SK-N-SH treated with all-trans-retinoic acid at 6 μM for 48 hours (cell line): ENCODE data around the gene CNN2.

Experiments used
- ATAC-seq: fragments of 200-7000 bp; cut with Tn5 transposase; 3 replicates; pipeline ENCODE4 v1.9.1; 2020; ENCODE audit warnings: mild to moderate bottlenecking, moderate library complexity
- ARNTL ChIP-seq: fragments of 450-650 bp; formaldehyde crosslinking; IDR thresholded peaks from 2 replicates; pipeline ENCODE4 v1.5.0; 2020; ENCODE audit warnings: low read depth, mild to moderate bottlenecking, moderate library complexity, borderline replicate concordance
- CSDC2 ChIP-seq: fragments of 250-450 bp; sonication (Bioruptor Pico); IDR thresholded peaks from 2 replicates; pipeline ENCODE4 v1.5.0; 2020; ENCODE audit warnings: mild to moderate bottlenecking, moderate library complexity
- ESRRG ChIP-seq: fragments of 250-450 bp; sonication (Bioruptor Pico); IDR thresholded peaks from 2 replicates; pipeline ENCODE4 v1.6.1; 2021; ENCODE audit warnings: mild to moderate bottlenecking
- GLIS3 ChIP-seq: fragments of 250-450 bp; sonication (Bioruptor Pico); IDR thresholded peaks from 2 replicates; pipeline ENCODE4 v1.5.0; 2020; ENCODE audit warnings: mild to moderate bottlenecking, moderate library complexity
- ISL1 ChIP-seq: fragments of 250-450 bp; sonication (Bioruptor Pico); IDR thresholded peaks from 2 replicates; pipeline ENCODE4 v2.1.2; 2022; ENCODE audit warnings: mild to moderate bottlenecking, moderate library complexity
- OSR1 ChIP-seq: fragments of 250-450 bp; sonication (Bioruptor Pico); IDR thresholded peaks from 2 replicates; pipeline ENCODE4 v1.8.0; 2022; ENCODE audit warnings: moderate library complexity, mild to moderate bottlenecking, inconsistent platforms
- PPARA ChIP-seq: fragments of 250-450 bp; sonication (Bioruptor Pico); IDR thresholded peaks from 2 replicates; pipeline ENCODE4 v1.5.0; 2020; ENCODE audit warnings: mild to moderate bottlenecking, borderline replicate concordance
- SNAI2 ChIP-seq: fragments of 250-450 bp; sonication (Bioruptor Pico); IDR thresholded peaks from 2 replicates; pipeline ENCODE4 v1.5.0; 2020; ENCODE audit warnings: mild to moderate bottlenecking, moderate library complexity
- TCF4 ChIP-seq: fragments of 250-450 bp; sonication (Bioruptor Pico); IDR thresholded peaks from 2 replicates; pipeline ENCODE4 v1.8.0; 2021; ENCODE audit warnings: mild to moderate bottlenecking, moderate library complexity, borderline replicate concordance
- ZC3H10 ChIP-seq: fragments of 250-450 bp; sonication (Bioruptor Pico); IDR thresholded peaks from 2 replicates; pipeline ENCODE4 v1.5.1; 2021; ENCODE audit warnings: mild to moderate bottlenecking, moderate library complexity
- ZNF70 ChIP-seq: fragments of 450-650 bp; formaldehyde crosslinking; IDR thresholded peaks from 2 replicates; pipeline ENCODE4 v1.5.0; 2020; ENCODE audit warnings: mild to moderate bottlenecking, moderate library complexity
- ZNF8 ChIP-seq: fragments of 450-650 bp; formaldehyde crosslinking; IDR thresholded peaks from 2 replicates; pipeline ENCODE4 v1.5.0; 2020; ENCODE audit warnings: mild to moderate bottlenecking, moderate library complexity
- TF ChIP-seq, protein P1 (sequence below): fragments of 250-450 bp; sonication (Bioruptor Pico); IDR thresholded peaks from 2 replicates; pipeline ENCODE4 v1.8.0; 2021; ENCODE audit warnings: low read depth, mild to moderate bottlenecking, moderate library complexity, borderline replicate concordance
- TF ChIP-seq, protein P2 (sequence below): fragments of 250-450 bp; sonication (Bioruptor Pico); IDR thresholded peaks from 2 replicates; pipeline ENCODE4 v1.5.0; 2020; ENCODE audit warnings: mild to moderate bottlenecking, moderate library complexity
- TF ChIP-seq, protein P3 (sequence below): fragments of 250-450 bp; sonication (Bioruptor Pico); IDR thresholded peaks from 2 replicates; pipeline ENCODE4 v1.5.1; 2021; ENCODE audit warnings: mild to moderate bottlenecking, moderate library complexity

The CNN2 gene

DNA sequence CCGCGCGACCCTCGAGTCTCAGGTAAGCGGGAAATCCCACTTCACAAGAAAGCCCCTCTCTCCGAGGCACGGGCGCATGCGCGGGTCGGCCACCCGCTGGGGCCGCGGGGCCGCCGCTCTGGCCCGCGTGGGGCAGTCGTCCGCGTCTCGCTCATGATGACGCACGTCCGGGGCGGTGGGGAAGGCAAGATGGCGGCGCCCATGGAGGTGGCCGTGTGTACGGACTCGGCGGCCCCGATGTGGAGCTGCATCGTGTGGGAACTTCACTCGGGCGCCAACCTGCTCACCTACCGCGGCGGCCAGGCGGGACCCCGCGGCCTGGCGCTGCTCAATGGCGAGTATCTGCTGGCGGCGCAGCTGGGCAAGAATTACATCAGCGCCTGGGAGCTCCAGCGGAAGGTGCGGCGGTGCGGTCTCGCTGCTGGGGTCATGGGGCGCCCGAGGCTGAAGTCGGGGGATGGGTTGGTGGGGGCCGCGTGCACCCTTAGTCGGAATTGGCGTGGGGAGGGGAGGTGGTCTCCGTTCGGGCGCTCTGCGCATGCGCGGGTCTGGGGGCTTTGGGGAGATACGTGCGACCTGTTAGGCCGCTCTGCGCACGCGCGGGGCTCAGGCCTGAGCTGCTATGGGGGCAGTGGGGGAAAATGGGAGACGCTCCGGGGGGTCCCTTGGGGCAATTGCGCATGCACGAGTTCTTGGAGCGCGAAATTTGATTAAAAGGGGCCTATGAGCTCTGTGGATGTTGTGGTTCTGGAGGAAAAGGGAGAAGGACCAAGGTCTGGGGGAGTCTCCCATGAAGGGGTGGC lies 42.0 kb upstream of the CNN2 start, which contains the start of gene WDR18:
TSS of gene WDR18 (plus strand) at position 181 of the 803 bp plus-strand sequence. CDS start at position 190, 9 bp downstream.
- peak; percentile 89 for ATAC-seq
- TF ChIP-seq, protein P1, sequence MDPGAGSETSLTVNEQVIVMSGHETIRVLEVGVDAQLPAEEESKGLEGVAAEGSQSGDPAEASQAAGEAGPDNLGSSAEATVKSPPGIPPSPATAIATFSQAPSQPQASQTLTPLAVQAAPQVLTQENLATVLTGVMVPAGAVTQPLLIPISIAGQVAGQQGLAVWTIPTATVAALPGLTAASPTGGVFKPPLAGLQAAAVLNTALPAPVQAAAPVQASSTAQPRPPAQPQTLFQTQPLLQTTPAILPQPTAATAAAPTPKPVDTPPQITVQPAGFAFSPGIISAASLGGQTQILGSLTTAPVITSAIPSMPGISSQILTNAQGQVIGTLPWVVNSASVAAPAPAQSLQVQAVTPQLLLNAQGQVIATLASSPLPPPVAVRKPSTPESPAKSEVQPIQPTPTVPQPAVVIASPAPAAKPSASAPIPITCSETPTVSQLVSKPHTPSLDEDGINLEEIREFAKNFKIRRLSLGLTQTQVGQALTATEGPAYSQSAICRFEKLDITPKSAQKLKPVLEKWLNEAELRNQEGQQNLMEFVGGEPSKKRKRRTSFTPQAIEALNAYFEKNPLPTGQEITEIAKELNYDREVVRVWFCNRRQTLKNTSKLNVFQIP (CRISPR knock-in tag): no peak
- no peak for TF ChIP-seq ESRRG
- no peak for TF ChIP-seq ZNF70 (CRISPR knock-in tag)
- no peak for TF ChIP-seq ZC3H10 (CRISPR knock-in tag)
- TF ChIP-seq ISL1 (CRISPR knock-in tag): no peak
- TF ChIP-seq ARNTL (CRISPR knock-in tag): no peak
- no peak for TF ChIP-seq TCF4 (CRISPR knock-in tag)
- no peak for TF ChIP-seq OSR1 (CRISPR knock-in tag)
- TF ChIP-seq PPARA (CRISPR knock-in tag): no peak

DNA sequence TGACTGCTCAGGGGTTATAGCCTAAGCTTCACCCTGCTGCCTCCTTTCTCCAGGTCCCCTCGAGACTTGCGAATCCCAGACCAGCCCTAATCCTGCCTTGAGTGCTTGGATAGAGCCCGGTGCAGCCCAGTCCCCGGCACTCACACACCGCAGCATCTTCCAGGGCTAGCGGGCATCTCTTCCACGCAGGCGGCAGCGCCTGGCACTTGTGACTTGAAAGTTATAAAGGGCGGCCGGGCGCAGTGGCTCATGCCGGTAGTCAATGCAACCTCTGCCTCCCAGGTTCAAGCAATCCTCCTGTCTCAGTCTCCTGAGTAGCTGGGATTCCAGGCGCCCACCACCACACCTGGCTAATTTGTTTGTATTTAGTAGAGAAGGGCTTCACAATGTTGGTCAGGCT lies 40.3 kb upstream of the CNN2 start:
- no peak for ATAC-seq
- TF ChIP-seq, protein P2, sequence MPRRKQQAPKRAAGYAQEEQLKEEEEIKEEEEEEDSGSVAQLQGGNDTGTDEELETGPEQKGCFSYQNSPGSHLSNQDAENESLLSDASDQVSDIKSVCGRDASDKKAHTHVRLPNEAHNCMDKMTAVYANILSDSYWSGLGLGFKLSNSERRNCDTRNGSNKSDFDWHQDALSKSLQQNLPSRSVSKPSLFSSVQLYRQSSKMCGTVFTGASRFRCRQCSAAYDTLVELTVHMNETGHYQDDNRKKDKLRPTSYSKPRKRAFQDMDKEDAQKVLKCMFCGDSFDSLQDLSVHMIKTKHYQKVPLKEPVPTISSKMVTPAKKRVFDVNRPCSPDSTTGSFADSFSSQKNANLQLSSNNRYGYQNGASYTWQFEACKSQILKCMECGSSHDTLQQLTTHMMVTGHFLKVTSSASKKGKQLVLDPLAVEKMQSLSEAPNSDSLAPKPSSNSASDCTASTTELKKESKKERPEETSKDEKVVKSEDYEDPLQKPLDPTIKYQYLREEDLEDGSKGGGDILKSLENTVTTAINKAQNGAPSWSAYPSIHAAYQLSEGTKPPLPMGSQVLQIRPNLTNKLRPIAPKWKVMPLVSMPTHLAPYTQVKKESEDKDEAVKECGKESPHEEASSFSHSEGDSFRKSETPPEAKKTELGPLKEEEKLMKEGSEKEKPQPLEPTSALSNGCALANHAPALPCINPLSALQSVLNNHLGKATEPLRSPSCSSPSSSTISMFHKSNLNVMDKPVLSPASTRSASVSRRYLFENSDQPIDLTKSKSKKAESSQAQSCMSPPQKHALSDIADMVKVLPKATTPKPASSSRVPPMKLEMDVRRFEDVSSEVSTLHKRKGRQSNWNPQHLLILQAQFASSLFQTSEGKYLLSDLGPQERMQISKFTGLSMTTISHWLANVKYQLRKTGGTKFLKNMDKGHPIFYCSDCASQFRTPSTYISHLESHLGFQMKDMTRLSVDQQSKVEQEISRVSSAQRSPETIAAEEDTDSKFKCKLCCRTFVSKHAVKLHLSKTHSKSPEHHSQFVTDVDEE (CRISPR knock-in tag): no peak
- TF ChIP-seq ZNF8 (CRISPR knock-in tag) (no peak), OSR1 (CRISPR knock-in tag) (no peak), ZC3H10 (CRISPR knock-in tag) (no peak)

DNA sequence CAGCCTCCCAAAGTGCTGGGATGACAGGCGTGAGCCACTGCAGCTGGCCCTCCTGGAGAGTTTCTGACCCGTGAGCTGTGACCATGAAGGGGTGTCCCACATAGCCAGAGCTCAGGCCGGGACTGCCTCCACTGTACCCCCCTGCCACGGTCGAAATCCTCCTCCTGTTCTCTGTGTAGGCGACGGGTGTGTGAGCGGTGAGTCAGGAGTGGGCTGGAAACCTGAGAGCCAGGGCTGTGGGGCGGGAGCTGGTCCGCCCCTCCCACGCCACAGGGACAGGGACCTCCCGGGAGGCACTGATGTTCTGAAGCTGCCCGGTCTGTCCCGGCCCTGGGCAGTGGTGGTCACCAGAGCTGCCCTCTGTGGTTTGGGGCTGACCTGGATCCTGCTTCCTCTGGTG lies 38.3 kb upstream of the CNN2 start:
- TF ChIP-seq, protein P3, sequence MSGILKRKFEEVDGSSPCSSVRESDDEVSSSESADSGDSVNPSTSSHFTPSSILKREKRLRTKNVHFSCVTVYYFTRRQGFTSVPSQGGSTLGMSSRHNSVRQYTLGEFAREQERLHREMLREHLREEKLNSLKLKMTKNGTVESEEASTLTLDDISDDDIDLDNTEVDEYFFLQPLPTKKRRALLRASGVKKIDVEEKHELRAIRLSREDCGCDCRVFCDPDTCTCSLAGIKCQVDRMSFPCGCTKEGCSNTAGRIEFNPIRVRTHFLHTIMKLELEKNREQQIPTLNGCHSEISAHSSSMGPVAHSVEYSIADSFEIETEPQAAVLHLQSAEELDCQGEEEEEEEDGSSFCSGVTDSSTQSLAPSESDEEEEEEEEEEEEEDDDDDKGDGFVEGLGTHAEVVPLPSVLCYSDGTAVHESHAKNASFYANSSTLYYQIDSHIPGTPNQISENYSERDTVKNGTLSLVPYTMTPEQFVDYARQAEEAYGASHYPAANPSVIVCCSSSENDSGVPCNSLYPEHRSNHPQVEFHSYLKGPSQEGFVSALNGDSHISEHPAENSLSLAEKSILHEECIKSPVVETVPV (CRISPR knock-in tag): no peak
- no peak for TF ChIP-seq ISL1 (CRISPR knock-in tag)
- TF ChIP-seq, protein P2 (CRISPR knock-in tag): no peak
- no peak for ATAC-seq

DNA sequence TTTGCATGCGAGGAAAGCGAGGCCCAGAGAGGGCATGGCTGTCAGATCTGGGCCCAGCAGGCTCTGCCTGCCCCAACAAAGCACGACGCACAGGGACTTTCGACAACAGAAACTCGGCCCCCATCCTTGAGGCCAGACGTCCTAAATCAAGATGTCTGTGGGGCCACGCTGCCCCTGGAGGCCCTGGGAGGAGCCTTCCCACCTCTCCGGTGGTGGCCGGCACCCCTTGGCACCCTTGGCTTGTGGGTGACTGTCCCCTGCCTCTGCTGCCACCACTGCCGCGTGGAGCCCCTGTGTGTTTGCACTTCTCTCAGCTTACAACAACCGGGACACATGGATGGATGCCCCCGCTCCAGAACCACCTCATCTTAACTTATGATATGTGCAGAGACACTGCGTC lies 37.9 kb upstream of the CNN2 start:
- TF ChIP-seq CSDC2 (CRISPR knock-in tag) (no peak), ISL1 (CRISPR knock-in tag) (no peak), GLIS3 (no peak), ARNTL (CRISPR knock-in tag) (no peak), OSR1 (CRISPR knock-in tag) (no peak), ZNF8 (CRISPR knock-in tag) (no peak), PPARA (CRISPR knock-in tag) (no peak), SNAI2 (no peak), TCF4 (CRISPR knock-in tag) (no peak)
- TF ChIP-seq, protein P3 (CRISPR knock-in tag): no peak
- ATAC-seq: no peak
